ENCODE results near the gene CAPZB. TPM values are rescaled to one million over a fixed set of nuclear protein-coding genes. Genes with fewer than 3 reads are reported as not detected.
"Not testable (repeated sequence)": the region's sequence is repeated elsewhere in the genome, so short reads cannot be mapped to it uniquely, and the experiment has no call there.

The CAPZB gene
- total RNA-seq, 1 donor from 2014 or later: 93.6 TPM

DNA sequence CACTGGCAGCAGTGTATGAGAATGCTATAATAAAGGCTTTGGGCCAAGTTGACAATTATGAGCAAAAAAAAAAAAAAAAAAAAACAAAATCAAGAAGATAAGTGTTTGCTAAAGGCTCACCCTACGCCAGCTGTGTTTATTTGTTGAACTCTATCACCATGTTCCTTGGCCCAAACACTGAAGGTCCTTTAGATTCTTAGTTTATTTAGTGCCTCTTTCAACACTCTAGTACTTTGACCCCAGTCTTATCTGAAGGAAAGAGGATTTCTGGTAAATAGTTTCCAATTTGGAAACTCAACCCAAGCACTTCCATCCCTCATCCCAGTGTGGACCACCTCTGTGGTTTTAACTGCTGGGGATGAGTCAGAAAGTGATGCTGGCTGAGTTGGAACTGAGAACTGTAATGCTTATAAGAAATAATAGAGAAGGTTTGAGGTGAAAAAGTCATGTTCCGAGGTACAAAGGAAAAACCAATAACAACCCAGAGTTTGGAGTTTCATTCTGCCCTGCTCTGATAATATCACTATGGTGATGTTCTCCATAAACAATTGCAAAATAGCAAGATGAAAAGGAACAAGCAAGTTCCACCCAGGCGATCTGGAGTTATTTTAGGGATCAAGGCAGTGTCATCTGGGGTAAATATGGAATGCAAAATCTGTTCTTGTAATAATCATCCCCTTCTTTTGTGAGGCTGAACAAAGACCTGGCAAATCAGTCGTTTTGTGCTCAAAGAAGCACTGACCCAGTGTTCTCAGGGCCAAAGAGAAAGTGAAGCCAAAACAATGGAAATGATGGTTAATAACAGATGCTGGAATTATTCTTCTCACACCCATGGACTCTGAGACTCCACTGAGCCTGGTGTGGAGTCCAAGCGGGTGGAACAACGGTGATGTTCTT lies 19.7 kb upstream of the CAPZB start:
- no peak for DNase-seq (ENCODE audit: low read depth)
- Histone ChIP-seq H3K4me3 (ENCODE audit: low read depth, low read length) (no peak overlapping the region), H3K36me3 (ENCODE audit: control insufficient read depth, insufficient read depth, low read length) (no peaks in the 10 kb centered on the region), H3K27me3 (ENCODE audit: control insufficient read depth, insufficient read depth, low read length) (no peaks in the 10 kb centered on the region)
- TF ChIP-seq, protein P1, sequence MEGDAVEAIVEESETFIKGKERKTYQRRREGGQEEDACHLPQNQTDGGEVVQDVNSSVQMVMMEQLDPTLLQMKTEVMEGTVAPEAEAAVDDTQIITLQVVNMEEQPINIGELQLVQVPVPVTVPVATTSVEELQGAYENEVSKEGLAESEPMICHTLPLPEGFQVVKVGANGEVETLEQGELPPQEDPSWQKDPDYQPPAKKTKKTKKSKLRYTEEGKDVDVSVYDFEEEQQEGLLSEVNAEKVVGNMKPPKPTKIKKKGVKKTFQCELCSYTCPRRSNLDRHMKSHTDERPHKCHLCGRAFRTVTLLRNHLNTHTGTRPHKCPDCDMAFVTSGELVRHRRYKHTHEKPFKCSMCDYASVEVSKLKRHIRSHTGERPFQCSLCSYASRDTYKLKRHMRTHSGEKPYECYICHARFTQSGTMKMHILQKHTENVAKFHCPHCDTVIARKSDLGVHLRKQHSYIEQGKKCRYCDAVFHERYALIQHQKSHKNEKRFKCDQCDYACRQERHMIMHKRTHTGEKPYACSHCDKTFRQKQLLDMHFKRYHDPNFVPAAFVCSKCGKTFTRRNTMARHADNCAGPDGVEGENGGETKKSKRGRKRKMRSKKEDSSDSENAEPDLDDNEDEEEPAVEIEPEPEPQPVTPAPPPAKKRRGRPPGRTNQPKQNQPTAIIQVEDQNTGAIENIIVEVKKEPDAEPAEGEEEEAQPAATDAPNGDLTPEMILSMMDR (IDR thresholded peaks at IDR 0.05; ENCODE audit: insufficient read depth, low read length, poor library complexity, severe bottlenecking): no peak

DNA sequence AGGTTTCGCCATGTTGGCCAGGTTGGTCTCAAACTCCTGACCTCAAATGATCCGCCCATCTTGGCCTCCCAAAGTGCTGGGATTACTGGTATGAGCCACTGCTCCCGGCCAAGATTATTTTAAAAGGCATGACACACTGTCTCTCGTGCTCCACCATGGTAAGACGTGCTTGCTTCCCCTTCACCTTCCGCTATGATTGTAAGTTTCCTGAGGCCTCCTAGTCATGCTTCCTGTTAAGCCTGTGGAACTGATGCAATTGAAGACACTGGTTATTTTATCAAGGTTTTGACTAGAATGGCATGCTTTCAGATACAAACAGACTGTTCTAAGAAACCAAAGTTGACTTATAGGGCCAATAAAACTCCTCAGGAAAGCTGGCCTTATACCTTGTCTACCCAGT lies 16.9 kb upstream of the CAPZB start:
- not testable (repeated sequence) for DNase-seq (ENCODE audit: low read depth); H3K36me3 ChIP-seq (ENCODE audit: control insufficient read depth, insufficient read depth, low read length); H3K27me3 ChIP-seq (ENCODE audit: control insufficient read depth, insufficient read depth, low read length); H3K4me3 ChIP-seq (ENCODE audit: low read depth, low read length)

DNA sequence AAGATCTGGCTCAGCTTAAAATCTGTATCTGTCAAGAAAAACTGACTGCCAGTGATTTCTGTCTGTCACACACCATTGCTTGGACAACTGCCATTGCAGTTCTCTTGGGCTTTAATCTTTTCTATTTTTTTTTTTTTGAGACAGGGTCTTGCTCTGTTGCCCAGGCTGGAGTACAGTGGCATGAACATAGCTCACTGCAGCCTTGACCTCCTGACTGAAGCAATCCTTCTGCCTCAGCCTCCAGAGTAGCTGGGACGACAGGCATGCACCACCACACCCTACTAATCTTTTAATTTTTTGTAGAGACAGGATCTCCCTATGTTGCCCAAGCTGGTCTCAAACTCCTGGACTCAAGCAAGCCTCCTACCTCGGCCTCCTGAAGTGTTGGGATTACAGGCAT lies 14.5 kb upstream of the CAPZB start:
- not testable (repeated sequence) for H3K4me3 ChIP-seq (ENCODE audit: low read depth, low read length); H3K36me3 ChIP-seq (ENCODE audit: control insufficient read depth, insufficient read depth, low read length); DNase-seq (ENCODE audit: low read depth); H3K27me3 ChIP-seq (ENCODE audit: control insufficient read depth, insufficient read depth, low read length)

DNA sequence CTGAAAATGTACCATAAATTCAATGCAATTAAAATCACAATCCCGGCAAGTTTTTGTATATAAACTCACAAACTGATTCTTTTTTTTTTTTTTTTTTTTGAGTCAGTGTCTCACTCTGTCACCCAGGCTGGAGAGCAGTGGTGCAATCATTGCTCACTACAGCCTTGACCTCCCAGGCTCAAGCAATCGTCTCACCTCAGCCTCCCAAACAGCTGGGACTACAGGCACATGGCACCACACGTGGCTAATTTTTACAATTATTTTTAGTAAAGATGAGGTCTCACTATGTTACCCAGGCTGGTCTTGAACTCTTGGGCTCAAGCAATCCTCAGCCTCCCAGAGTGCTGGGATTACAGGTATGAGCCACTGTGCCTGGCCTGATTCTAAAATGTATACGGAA lies 12.1 kb upstream of the CAPZB start:
- not testable (repeated sequence) for H3K27me3 ChIP-seq (ENCODE audit: control insufficient read depth, insufficient read depth, low read length); H3K4me3 ChIP-seq (ENCODE audit: low read depth, low read length)

DNA sequence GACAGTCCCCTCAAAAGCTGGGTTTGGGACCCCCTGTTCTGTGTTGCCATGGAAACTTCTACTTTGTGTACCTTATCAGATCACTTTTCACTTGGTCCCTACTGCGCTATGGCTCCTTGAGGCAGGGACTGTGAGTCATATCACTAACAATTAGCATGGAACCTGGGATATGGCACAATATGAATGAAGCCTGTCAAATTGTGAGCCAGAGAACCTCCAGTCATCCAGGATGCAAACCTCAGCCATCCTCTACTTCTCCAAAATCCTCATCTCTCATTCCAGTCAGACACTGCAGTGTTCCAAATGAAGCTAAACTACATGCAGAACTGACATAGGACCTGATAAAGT lies 11.2 kb upstream of the CAPZB start:
- Histone ChIP-seq H3K36me3 (ENCODE audit: control insufficient read depth, insufficient read depth, low read length) (no peaks in the 10 kb centered on the region), H3K27me3 (ENCODE audit: control insufficient read depth, insufficient read depth, low read length) (no peaks in the 10 kb centered on the region), H3K4me3 (ENCODE audit: low read depth, low read length) (no peak overlapping the region)
- TF ChIP-seq, protein P1 (IDR thresholded peaks at IDR 0.05; ENCODE audit: insufficient read depth, low read length, poor library complexity, severe bottlenecking): no peak
- DNase-seq (ENCODE audit: low read depth): no peak

More for the DNA sequence above, 12.1 kb upstream of the CAPZB start:
- not testable (repeated sequence) for DNase-seq (ENCODE audit: low read depth); H3K36me3 ChIP-seq (ENCODE audit: control insufficient read depth, insufficient read depth, low read length)

DNA sequence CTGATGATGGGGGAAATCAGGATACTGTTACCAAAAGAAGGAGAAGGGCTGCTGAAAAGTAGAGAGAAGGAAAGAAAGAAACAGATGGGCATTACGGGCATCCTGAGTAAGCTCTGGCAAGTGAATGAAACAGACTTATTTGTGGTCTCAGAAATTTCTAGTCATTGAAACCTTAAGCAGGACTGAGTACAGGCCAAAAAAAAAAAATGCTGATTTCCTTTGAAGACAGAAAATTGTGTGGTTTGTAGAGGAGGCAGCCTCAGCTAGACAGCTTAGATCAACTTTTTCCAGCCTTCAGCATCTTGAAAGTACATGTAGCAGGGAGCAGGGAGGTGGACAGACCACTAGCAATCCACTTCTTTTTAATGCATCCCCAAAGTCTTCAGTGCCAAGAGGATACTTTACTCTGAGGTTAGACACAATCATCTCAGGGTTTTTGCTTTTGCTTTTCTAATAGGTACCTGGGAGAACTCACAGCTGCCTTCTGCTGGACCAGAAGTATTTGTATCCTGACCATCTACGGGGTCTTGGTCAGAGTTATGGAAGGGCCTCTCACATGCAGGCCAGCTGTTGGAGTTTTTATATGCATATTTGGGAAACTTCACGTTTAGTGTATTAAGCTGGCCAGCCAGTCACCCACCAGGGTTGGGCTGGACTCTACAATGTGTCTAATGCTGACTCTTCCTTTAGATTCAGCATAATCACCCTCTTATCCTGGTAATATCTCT lies 10.6 kb upstream of the CAPZB start:
- Histone ChIP-seq H3K27me3 (ENCODE audit: control insufficient read depth, insufficient read depth, low read length) (no peaks in the 10 kb centered on the region), H3K36me3 (ENCODE audit: control insufficient read depth, insufficient read depth, low read length) (no peaks in the 10 kb centered on the region), H3K4me3 (ENCODE audit: low read depth, low read length) (no peak overlapping the region)
- DNase-seq (ENCODE audit: low read depth): no peak
- TF ChIP-seq, protein P1 (IDR thresholded peaks at IDR 0.05; ENCODE audit: insufficient read depth, low read length, poor library complexity, severe bottlenecking): no peak

DNA sequence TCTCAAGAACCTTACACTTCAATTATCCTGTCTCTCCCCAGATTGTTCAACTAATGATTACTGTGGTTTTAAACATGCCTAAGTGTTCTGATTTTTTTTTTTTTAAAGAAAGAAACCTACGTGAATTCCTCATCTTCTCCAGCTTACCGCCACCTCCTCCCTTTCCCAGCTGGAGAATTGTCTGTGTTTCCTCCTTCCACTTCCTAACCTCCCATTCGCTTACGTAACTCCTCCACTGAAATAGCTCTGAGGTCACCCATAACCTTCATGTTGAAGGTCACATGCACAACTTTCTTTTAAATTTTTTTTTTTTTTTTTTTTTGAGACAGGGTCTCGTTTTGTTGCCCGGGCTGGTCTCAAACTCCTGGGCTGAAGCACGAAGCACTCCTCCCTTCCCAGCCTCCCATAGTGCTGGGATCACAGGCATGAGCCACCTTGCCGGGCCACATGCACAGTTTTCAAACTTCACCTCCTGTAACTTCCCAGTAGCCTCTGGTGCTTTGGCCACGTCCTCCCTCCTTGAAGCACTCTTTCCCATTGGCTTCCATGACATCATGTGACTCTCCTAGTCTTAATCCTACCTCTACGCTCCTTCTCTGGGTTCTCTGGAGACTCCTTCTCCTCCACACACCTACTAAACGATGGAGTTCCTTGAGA lies 9.8 kb upstream of the CAPZB start:
- H3K4me3 ChIP-seq (ENCODE audit: low read depth, low read length): no peak overlapping the region
- no peaks in the 10 kb centered on the region for H3K36me3 ChIP-seq (ENCODE audit: control insufficient read depth, insufficient read depth, low read length)
- H3K27me3 ChIP-seq (ENCODE audit: control insufficient read depth, insufficient read depth, low read length): no peaks in the 10 kb centered on the region
- TF ChIP-seq, protein P1 (IDR thresholded peaks at IDR 0.05; ENCODE audit: insufficient read depth, low read length, poor library complexity, severe bottlenecking): no peak
- no peak for DNase-seq (ENCODE audit: low read depth)
